WTC11 (cell line): ENCODE results near the gene ARHGEF12. TPM values are rescaled to one million over a fixed set of nuclear protein-coding genes. Genes with fewer than 3 reads are reported as not detected.

Experiments
- ATAC-seq: fragments of 200-7000 bp; cut with Tn5 transposase; 2 replicates; pipeline ENCODE4 v1.10.0; 2021; ENCODE audit warnings: mild to moderate bottlenecking, moderate library complexity
- CTCF ChIA-PET: fragments of 300-600 bp; sonication (Branson Sonifier 250); formaldehyde crosslinking; loops from one replicate; lab custom pipeline; 2021; ENCODE audit warnings: antibody characterized with exemption; lab: Charles Lee
- POLR2A ChIA-PET: fragments of 350-600 bp; sonication (Branson Sonifier 250); formaldehyde crosslinking; loops from one replicate; lab custom pipeline; 2021; ENCODE audit warnings: antibody characterized with exemption; lab: Charles Lee
- DNase-seq: peaks from one replicate; pipeline ENCODE4 v3.0.0; 2021; ENCODE audit warnings: low spot score
- H3K27ac Mint-ChIP-seq: 2 replicates; pipeline ENCODE4 v1.8.0; 2021; ENCODE audit warnings: mixed read lengths
- H3K27me3 Mint-ChIP-seq: 2 replicates; pipeline ENCODE4 v1.8.0; 2021; ENCODE audit warnings: low read depth, mild to moderate bottlenecking, moderate library complexity, mixed read lengths
- H3K36me3 Mint-ChIP-seq: 2 replicates; pipeline ENCODE4 v1.8.0; 2021; ENCODE audit warnings: mixed read lengths
- H3K4me1 Mint-ChIP-seq: 2 replicates; pipeline ENCODE4 v1.8.0; 2022; ENCODE audit warnings: mixed read lengths
- H3K4me3 Mint-ChIP-seq: 2 replicates; pipeline ENCODE4 v1.8.0; 2021; ENCODE audit warnings: mild to moderate bottlenecking, moderate library complexity, mixed read lengths
- H3K9me3 Mint-ChIP-seq: 2 replicates; pipeline ENCODE4 v1.8.0; 2021; ENCODE audit warnings: mixed read lengths
- ATF6 ChIP-seq: sonication (generic); formaldehyde crosslinking; IDR thresholded peaks from 2 replicates; pipeline ENCODE4 v1.8.1; 2023; ENCODE audit warnings: mild to moderate bottlenecking, missing genetic modification reagents
- CREB1 ChIP-seq: sonication (generic); formaldehyde crosslinking; IDR thresholded peaks from 2 replicates; pipeline ENCODE4 v1.8.0; 2023; ENCODE audit warnings: mild to moderate bottlenecking, missing genetic modification reagents
- ELF4 ChIP-seq: sonication (generic); formaldehyde crosslinking; IDR thresholded peaks from 2 replicates; pipeline ENCODE4 v1.8.1; 2022; ENCODE audit warnings: low read depth, mild to moderate bottlenecking, moderate library complexity, missing genetic modification reagents
- NFE2L1 ChIP-seq: sonication (generic); formaldehyde crosslinking; IDR thresholded peaks from 2 replicates; pipeline ENCODE4 v1.8.1; 2023; ENCODE audit warnings: missing genetic modification reagents
- NR1H2 ChIP-seq: sonication (generic); formaldehyde crosslinking; IDR thresholded peaks from 2 replicates; pipeline ENCODE4 v1.9.0; 2021; ENCODE audit warnings: mild to moderate bottlenecking, moderate library complexity, missing genetic modification reagents
- NR2C2 ChIP-seq: sonication (generic); formaldehyde crosslinking; IDR thresholded peaks from 2 replicates; pipeline ENCODE4 v1.8.0; 2022; ENCODE audit warnings: mild to moderate bottlenecking, missing genetic modification reagents
- PRRX2 ChIP-seq: fragments of 250-450 bp; sonication (Bioruptor Pico); IDR thresholded peaks from 2 replicates; pipeline ENCODE4 v1.8.0; 2021; ENCODE audit warnings: mild to moderate bottlenecking
- TEAD1 ChIP-seq: sonication (generic); formaldehyde crosslinking; IDR thresholded peaks from 2 replicates; pipeline ENCODE4 v1.8.0; 2022; ENCODE audit warnings: mild to moderate bottlenecking, missing genetic modification reagents
- TEAD4 ChIP-seq: sonication (generic); formaldehyde crosslinking; IDR thresholded peaks from 2 replicates; pipeline ENCODE4 v1.8.0; 2022; ENCODE audit warnings: mild to moderate bottlenecking, missing genetic modification reagents
- ZNF281 ChIP-seq: sonication (generic); formaldehyde crosslinking; IDR thresholded peaks from 2 replicates; pipeline ENCODE4 v1.8.0; 2023; ENCODE audit warnings: mild to moderate bottlenecking, missing genetic modification reagents
- ZNF396 ChIP-seq: fragments of 250-450 bp; sonication (Bioruptor Pico); IDR thresholded peaks from 2 replicates; pipeline ENCODE4 v1.8.0; 2021; ENCODE audit warnings: mild to moderate bottlenecking, moderate library complexity, borderline replicate concordance
- total RNA-seq: library from RNA; stranded (reverse); gene quantifications from 3 replicates; pipeline ENCODE4 v1.2.3, GENCODE V29; 2021
- TF ChIP-seq, protein P1 (sequence below): sonication (generic); formaldehyde crosslinking; IDR thresholded peaks from 2 replicates; pipeline ENCODE4 v1.8.1; 2022; ENCODE audit warnings: mild to moderate bottlenecking, missing genetic modification reagents, moderate library complexity, borderline replicate concordance
- TF ChIP-seq, protein P2 (sequence below): fragments of 250-450 bp; sonication (Bioruptor Pico); IDR thresholded peaks from 2 replicates; pipeline ENCODE4 v1.9.0; 2021; ENCODE audit warnings: moderate library complexity, mild to moderate bottlenecking, inconsistent platforms, borderline replicate concordance
- TF ChIP-seq, protein P3 (sequence below): sonication (generic); formaldehyde crosslinking; conservative IDR thresholded peaks from 2 replicates; pipeline ENCODE4 v1.8.1; 2022; ENCODE audit warnings: mild to moderate bottlenecking, missing genetic modification reagents
- TF ChIP-seq, protein P4 (sequence below): fragments of 200-600 bp; IDR thresholded peaks from 2 replicates; pipeline ENCODE4 v1.8.0; 2022; ENCODE audit warnings: antibody characterized with exemption

The ARHGEF12 gene
- total RNA-seq, 1 experiment from 2014 or later: 35.8 TPM

DNA sequence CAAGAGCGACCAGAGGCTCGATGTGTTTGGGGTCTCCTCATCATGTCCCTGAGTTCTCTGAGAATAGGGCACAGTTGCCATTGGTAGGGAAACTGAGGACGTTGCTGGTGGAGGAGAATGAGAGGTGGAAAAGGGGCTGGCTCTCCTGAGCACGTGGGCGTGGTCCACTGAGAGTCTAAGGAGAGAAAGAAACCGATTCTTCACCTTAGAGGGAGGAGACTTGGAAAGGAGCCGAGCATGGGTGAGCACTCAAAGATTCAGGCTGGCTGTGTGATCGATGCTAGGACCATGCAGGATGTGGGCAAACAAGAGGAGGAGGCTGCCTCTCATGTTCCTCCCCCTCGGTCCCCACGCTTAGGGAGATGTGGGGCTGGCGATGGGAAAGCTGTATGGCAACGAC, 30.9 kb upstream of the ARHGEF12 start:
- ChIA-PET CTCF (interaction anchor here (0.7 to 17.0 kb wide), 6 partner anchors 13 to 135 kb away, joined by 3 to 623 read pairs (median 4); partner anchors contain the start of gene POU2F3), POLR2A (no interaction called here)
- no peaks in the 10 kb centered on the region for H3K36me3 Mint-ChIP-seq
- no peaks in the 10 kb centered on the region for H3K9me3 Mint-ChIP-seq
- TF ChIP-seq, protein P1, sequence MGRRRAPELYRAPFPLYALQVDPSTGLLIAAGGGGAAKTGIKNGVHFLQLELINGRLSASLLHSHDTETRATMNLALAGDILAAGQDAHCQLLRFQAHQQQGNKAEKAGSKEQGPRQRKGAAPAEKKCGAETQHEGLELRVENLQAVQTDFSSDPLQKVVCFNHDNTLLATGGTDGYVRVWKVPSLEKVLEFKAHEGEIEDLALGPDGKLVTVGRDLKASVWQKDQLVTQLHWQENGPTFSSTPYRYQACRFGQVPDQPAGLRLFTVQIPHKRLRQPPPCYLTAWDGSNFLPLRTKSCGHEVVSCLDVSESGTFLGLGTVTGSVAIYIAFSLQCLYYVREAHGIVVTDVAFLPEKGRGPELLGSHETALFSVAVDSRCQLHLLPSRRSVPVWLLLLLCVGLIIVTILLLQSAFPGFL: no peak
- TF ChIP-seq NFE2L1 (CRISPR knock-in tag) (no peak), PRRX2 (CRISPR knock-in tag) (no peak), ELF4 (CRISPR knock-in tag) (no peak), ATF6 (CRISPR knock-in tag) (no peak), CREB1 (no peak), TEAD4 (CRISPR knock-in tag) (no peak)
- TF ChIP-seq, protein P2, sequence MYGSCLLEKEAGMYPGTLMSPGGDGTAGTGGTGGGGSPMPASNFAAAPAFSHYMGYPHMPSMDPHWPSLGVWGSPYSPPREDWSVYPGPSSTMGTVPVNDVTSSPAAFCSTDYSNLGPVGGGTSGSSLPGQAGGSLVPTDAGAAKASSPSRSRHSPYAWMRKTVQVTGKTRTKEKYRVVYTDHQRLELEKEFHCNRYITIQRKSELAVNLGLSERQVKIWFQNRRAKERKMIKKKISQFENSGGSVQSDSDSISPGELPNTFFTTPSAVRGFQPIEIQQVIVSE: no peak
- TF ChIP-seq, protein P3, sequence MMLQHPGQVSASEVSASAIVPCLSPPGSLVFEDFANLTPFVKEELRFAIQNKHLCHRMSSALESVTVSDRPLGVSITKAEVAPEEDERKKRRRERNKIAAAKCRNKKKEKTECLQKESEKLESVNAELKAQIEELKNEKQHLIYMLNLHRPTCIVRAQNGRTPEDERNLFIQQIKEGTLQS: no peak
- H3K27me3 Mint-ChIP-seq: peaks cover 6% of the 10 kb centered on the region
- ATAC-seq (no peak), DNase-seq (no peak)
- H3K4me1 Mint-ChIP-seq: peaks cover 17% of the 10 kb centered on the region
- no peak overlapping the region for H3K27ac Mint-ChIP-seq
- H3K4me3 Mint-ChIP-seq: no peak overlapping the region

- CTCF ChIA-PET: interaction anchor here (0.6 to 17.0 kb wide), 10 partner anchors 15 to 607 kb away, joined by 3 to 623 read pairs (median 4); partner anchors contain the start of genes ARHGEF12 and POU2F3
- peaks cover 6% of the 10 kb centered on the region for H3K27me3 Mint-ChIP-seq
- DNase-seq (peak; percentile 52), ATAC-seq (peak; percentile 85)
- H3K4me3 Mint-ChIP-seq: no peak overlapping the region
- POLR2A ChIA-PET: no interaction called here
- H3K4me1 Mint-ChIP-seq: peaks cover 17% of the 10 kb centered on the region
- no peaks in the 10 kb centered on the region for H3K36me3 Mint-ChIP-seq
- TF ChIP-seq, protein P4, sequence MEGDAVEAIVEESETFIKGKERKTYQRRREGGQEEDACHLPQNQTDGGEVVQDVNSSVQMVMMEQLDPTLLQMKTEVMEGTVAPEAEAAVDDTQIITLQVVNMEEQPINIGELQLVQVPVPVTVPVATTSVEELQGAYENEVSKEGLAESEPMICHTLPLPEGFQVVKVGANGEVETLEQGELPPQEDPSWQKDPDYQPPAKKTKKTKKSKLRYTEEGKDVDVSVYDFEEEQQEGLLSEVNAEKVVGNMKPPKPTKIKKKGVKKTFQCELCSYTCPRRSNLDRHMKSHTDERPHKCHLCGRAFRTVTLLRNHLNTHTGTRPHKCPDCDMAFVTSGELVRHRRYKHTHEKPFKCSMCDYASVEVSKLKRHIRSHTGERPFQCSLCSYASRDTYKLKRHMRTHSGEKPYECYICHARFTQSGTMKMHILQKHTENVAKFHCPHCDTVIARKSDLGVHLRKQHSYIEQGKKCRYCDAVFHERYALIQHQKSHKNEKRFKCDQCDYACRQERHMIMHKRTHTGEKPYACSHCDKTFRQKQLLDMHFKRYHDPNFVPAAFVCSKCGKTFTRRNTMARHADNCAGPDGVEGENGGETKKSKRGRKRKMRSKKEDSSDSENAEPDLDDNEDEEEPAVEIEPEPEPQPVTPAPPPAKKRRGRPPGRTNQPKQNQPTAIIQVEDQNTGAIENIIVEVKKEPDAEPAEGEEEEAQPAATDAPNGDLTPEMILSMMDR: peak; percentile 34; the same call in 1 of the 2 replicates
- no peak for TF ChIP-seq NR1H2 (CRISPR knock-in tag)
- H3K9me3 Mint-ChIP-seq: no peaks in the 10 kb centered on the region
- H3K27ac Mint-ChIP-seq: no peak overlapping the region
These were observed 29.5 kb upstream of the ARHGEF12 start for GRCh38 chr11:120306519-120307242.

- DNase-seq (no peak), ATAC-seq (no peak)
- peaks cover 6% of the 10 kb centered on the region for H3K27me3 Mint-ChIP-seq
- H3K27ac Mint-ChIP-seq: no peak overlapping the region
- no peaks in the 10 kb centered on the region for H3K9me3 Mint-ChIP-seq
- no peaks in the 10 kb centered on the region for H3K36me3 Mint-ChIP-seq
- CTCF ChIA-PET: interaction anchor here (1.2 to 17.0 kb wide), 4 partner anchors 16 to 64 kb away, joined by 3 to 623 read pairs (median 7); partner anchors contain the start of genes ARHGEF12 and POU2F3
- H3K4me3 Mint-ChIP-seq: no peak overlapping the region
- no peak for TF ChIP-seq ZNF396
- TF ChIP-seq, protein P1: no peak
- TF ChIP-seq NR2C2 (CRISPR knock-in tag): no peak
- TF ChIP-seq TEAD1 (CRISPR knock-in tag): no peak
- TF ChIP-seq ZNF281 (CRISPR knock-in tag): no peak
- POLR2A ChIA-PET: no interaction called here
- H3K4me1 Mint-ChIP-seq: peaks cover 11% of the 10 kb centered on the region
These were observed 28.7 kb upstream of the ARHGEF12 start for GRCh38 chr11:120307476-120307875.
